Measurements from ENCODE around the gene LDHAL6B.

The LDHAL6B gene

DNA sequence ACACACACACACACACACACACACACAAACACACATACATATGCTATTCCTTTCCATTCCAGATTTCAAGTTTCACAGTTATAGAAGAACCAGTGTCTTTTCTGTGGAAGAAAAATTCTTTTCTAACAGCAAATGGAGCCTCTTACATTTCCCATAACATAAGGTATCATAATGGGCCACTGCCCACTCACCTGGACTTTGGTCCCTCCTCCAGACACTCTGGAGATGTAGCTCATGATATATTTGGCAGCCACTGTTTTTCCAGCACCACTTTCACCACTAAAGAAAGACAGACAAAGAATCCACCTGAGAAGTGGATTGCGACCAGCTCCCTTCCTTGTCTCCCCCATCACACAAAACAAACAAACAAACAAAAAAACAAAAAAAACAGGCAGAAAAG, 29.8 kb downstream of the LDHAL6B start:
- Histone ChIP-seq H3K27ac (peak overlapping the region; percentile 8 to 39), H3K4me3 (no peak overlapping the region), H3K27me3 (no peaks in the 10 kb centered on the region), H3K36me3 (no peaks in the 10 kb centered on the region), H3K9me3 (no peaks in the 10 kb centered on the region), H3K4me1 (peaks cover 0 to 56% (median 33%) of the 10 kb centered on the region in 4 donors)
- intact Hi-C loops (cut with DNase I; ENCODE audit: low total_unique reads): no loop called here
- TF ChIP-seq, protein P1, sequence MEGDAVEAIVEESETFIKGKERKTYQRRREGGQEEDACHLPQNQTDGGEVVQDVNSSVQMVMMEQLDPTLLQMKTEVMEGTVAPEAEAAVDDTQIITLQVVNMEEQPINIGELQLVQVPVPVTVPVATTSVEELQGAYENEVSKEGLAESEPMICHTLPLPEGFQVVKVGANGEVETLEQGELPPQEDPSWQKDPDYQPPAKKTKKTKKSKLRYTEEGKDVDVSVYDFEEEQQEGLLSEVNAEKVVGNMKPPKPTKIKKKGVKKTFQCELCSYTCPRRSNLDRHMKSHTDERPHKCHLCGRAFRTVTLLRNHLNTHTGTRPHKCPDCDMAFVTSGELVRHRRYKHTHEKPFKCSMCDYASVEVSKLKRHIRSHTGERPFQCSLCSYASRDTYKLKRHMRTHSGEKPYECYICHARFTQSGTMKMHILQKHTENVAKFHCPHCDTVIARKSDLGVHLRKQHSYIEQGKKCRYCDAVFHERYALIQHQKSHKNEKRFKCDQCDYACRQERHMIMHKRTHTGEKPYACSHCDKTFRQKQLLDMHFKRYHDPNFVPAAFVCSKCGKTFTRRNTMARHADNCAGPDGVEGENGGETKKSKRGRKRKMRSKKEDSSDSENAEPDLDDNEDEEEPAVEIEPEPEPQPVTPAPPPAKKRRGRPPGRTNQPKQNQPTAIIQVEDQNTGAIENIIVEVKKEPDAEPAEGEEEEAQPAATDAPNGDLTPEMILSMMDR (IDR thresholded peaks at IDR 0.05): no peak
- no peak for DNase-seq

DNA sequence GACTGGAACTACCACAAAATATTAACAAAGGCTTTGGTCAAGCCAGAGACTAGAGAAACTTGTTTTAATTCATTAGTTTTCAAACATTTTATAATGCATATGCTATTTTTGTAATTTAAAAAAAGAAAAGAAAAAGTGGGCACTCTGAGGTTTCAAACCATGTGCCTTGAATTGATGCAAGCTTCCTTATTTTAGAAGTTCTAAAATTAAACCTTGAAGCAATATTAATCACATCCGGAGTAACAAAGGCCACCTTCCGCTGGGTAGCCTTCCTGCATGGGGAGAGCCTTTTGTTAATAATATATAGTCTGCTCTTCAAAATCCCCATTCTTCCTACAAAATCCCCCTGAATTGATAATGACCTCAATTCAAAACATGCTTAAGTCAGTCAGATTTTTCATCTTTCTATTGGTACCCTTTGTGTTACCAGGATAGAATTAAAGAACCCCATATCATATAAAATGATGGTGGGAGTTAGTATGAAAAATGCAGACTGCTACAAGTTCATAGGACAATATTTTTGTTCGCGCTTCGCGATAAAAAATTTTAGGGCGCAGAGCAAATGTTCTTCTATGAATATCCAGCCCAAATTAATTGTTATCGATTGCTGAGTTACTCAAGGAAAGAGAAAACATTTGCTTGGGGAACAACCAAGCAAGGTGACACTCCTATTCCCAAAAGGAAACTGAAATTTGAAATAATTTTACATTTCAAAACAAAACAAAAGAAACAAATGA, 30.6 kb downstream of the LDHAL6B start:
- TF ChIP-seq, protein P1 (IDR thresholded peaks at IDR 0.05): no peak
- H3K27me3 ChIP-seq: no peaks in the 10 kb centered on the region
- H3K9me3 ChIP-seq: no peaks in the 10 kb centered on the region
- DNase-seq: no peak
- peaks cover 0 to 52% (median 28%) of the 10 kb centered on the region in 4 donors for H3K4me1 ChIP-seq
- H3K27ac ChIP-seq: peak overlapping the region; percentile 8 to 39
- intact Hi-C loops (cut with DNase I; ENCODE audit: low total_unique reads): no loop called here
- no peak overlapping the region for H3K4me3 ChIP-seq
- H3K36me3 ChIP-seq: no peaks in the 10 kb centered on the region

DNA sequence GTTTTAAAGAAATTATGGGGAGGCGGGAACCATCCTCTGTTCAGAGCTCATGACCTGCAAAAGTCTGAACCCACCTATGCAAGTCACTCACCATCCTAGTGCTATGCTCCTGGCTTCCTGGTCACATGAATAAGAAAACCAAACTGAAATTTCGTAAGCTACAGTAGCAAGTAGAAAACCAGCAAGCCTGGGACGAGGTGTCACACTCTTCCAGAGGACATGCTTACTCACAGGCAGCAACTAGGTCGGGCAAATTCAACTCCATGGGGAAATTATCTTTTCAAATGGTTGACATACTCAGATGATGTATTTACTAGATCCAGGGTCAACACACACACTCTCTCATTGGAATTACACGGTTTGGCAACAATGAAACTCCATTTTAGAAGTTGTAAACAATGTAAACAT, 31.3 kb downstream of the LDHAL6B start:
- Histone ChIP-seq H3K36me3 (peaks cover 0 to 4% (median 0%) of the 10 kb centered on the region in 3 donors), H3K4me3 (no peak overlapping the region), H3K4me1 (peaks cover 0 to 45% (median 23%) of the 10 kb centered on the region in 4 donors), H3K27me3 (no peaks in the 10 kb centered on the region), H3K27ac (no peak overlapping the region), H3K9me3 (no peaks in the 10 kb centered on the region)
- TF ChIP-seq, protein P1 (IDR thresholded peaks at IDR 0.05): no peak
- intact Hi-C loops (cut with DNase I; ENCODE audit: low total_unique reads): no loop called here
- DNase-seq: no peak

DNA sequence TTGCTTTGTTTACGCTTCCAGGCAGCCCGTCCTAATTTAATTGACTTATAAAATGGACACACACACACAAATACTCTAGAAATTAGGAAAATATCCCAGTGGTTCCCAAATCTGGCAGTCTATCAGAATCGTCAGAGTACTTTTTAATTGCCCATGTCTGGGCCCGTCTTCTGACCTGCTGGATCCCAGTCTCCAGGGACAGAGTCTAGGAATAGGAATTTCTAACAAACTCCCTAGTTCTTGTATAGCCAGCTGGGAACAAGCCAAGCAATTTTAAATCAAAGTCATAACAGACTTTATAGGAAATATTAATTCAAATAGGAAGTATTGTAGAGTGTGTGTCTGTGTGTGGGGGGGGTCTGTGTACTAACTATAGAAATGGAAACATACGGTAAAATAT, 33.4 kb downstream of the LDHAL6B start:
- H3K9me3 ChIP-seq: no peaks in the 10 kb centered on the region
- H3K27me3 ChIP-seq: no peaks in the 10 kb centered on the region
- intact Hi-C loops (cut with DNase I; ENCODE audit: low total_unique reads): loop anchor here (10.0 kb wide), 1 partner anchor 125 kb away; no protein-coding TSS in a partner anchor
- peaks cover 0 to 4% (median 0%) of the 10 kb centered on the region in 3 donors for H3K36me3 ChIP-seq
- H3K4me3 ChIP-seq: no peak overlapping the region
- TF ChIP-seq, protein P1 (IDR thresholded peaks at IDR 0.05): no peak
- peaks cover 0 to 40% (median 22%) of the 10 kb centered on the region in 4 donors for H3K4me1 ChIP-seq
- DNase-seq: no peak
- H3K27ac ChIP-seq: peak overlapping the region in 1 of 2 donors; percentile 11

DNA sequence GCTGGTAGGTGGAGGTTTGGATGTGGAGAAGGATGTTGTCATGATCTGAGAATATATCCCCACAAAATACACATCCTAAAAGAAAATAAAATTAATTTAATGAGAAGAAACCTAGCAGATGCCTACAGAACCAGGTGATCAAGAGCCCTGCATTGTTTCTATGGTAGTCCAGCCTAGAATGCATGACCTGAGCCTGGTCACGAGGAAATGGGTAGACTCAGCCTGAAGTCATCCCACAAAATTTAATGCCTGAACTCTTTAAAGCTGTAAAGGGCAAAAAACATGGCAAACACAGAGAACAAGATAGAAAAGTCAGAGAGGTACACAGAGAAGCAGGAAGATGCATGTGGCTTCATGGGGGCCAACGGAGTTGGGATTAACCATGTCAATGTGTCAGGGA, 36.0 kb downstream of the LDHAL6B start:
- Histone ChIP-seq H3K27ac (no peak overlapping the region), H3K4me1 (peaks cover 0 to 32% (median 13%) of the 10 kb centered on the region in 4 donors), H3K4me3 (no peak overlapping the region), H3K9me3 (no peaks in the 10 kb centered on the region), H3K27me3 (no peaks in the 10 kb centered on the region), H3K36me3 (peaks cover 0 to 4% (median 0%) of the 10 kb centered on the region in 3 donors)
- intact Hi-C loops (cut with DNase I; ENCODE audit: low total_unique reads): loop anchor here (10.0 kb wide), 1 partner anchor 122 kb away; no protein-coding TSS in a partner anchor
- no peak for DNase-seq
- TF ChIP-seq, protein P1 (IDR thresholded peaks at IDR 0.05): no peak
